ENCODE results near the gene MTTP.

MTTP gene

GRCh38 chr4:99648321-99648720 lies 73.7 kb downstream of the MTTP start:
- H3K27ac ChIP-seq: no peak overlapping the region
- TF ChIP-seq ZFX (IDR thresholded peaks at IDR 0.05) (no peak), CTCF (conservative IDR thresholded peaks at IDR 0.05) (no peak)

- no peak overlapping the region for H3K27ac ChIP-seq
- TF ChIP-seq ZFX (IDR thresholded peaks at IDR 0.05) (no peak), CTCF (conservative IDR thresholded peaks at IDR 0.05) (no peak)
These were observed 74.6 kb downstream of the MTTP start for GRCh38 chr4:99649208-99649607.

- TF ChIP-seq CTCF (conservative IDR thresholded peaks at IDR 0.05): no peak
- TF ChIP-seq ZFX (IDR thresholded peaks at IDR 0.05): no peak
- H3K27ac ChIP-seq: no peak overlapping the region
These were observed 75.2 kb downstream of the MTTP start for GRCh38 chr4:99649778-99650177.

DNA sequence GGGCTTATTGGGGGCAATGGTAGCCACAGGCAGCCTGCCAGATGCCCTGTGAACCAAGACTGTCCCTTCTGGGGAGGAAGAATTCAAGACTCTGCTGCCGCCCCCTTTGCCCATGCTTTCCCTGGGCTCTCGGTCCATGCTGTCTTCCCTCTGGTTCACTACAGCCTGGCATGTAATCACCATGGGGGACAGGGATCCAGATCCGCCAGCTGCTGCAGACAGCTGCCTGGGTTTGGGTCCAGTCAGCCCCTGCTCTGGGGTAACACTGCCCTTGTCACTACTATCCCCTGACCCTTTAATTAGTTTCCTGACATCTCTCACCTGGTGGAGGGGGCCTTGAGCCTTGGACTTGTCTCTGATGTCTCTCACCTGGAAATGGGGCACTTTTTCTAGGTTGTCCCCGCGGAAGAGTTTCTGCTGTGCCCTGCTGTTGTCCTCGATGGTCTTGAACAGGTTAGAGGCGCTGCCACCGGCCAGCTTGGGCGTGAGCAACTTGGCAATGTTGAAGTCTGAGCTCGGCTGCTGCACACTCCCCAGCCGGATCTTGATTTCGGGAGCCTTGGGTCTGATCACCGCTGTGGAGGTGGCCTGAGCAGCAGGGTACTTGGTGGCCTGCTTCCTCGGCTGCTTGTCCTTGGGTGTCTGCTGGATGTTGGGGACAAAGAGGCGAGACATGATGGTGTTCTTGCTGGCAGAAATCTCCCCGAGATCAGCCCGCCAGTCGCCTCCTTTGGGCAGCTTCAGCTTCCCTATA lies 76.6 kb downstream of the MTTP start:
- H3K27ac ChIP-seq: no peak overlapping the region
- TF ChIP-seq ZFX (IDR thresholded peaks at IDR 0.05): no peak
- TF ChIP-seq CTCF (conservative IDR thresholded peaks at IDR 0.05): no peak

DNA sequence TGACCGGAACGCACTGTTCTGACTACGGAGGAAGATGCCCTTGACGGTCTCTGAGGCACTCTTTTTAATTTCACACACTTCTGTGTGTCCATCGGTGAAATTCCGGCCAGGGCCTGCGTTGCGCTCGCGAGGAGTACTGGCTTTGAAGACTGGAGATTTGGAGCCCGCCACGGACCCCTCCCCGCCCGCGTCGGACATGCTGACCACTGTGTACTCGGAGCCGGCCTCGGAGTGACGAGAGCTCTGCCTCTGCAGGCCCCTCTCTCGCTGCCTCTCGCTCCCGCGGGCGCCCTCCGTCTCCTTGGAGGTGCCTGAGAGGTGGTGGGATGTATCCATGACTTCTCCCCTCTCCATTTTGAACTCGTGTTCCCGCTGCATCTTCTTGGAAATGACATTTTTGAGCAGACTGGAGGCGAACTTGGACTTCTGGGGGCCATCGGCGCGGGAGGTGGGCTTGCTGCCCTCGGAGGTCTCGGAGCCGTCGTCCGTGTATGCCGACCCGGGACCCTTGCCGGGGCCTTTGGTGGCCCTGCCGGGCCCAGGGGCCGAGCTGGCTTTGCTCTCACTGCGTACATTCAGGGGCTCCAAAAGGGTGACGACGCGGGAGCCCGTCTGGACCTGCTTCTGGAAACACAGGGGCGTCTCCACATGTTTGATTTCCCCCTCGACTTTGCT lies 77.3 kb downstream of the MTTP start:
- no peak for TF ChIP-seq ZFX (IDR thresholded peaks at IDR 0.05)
- H3K27ac ChIP-seq: no peak overlapping the region

DNA sequence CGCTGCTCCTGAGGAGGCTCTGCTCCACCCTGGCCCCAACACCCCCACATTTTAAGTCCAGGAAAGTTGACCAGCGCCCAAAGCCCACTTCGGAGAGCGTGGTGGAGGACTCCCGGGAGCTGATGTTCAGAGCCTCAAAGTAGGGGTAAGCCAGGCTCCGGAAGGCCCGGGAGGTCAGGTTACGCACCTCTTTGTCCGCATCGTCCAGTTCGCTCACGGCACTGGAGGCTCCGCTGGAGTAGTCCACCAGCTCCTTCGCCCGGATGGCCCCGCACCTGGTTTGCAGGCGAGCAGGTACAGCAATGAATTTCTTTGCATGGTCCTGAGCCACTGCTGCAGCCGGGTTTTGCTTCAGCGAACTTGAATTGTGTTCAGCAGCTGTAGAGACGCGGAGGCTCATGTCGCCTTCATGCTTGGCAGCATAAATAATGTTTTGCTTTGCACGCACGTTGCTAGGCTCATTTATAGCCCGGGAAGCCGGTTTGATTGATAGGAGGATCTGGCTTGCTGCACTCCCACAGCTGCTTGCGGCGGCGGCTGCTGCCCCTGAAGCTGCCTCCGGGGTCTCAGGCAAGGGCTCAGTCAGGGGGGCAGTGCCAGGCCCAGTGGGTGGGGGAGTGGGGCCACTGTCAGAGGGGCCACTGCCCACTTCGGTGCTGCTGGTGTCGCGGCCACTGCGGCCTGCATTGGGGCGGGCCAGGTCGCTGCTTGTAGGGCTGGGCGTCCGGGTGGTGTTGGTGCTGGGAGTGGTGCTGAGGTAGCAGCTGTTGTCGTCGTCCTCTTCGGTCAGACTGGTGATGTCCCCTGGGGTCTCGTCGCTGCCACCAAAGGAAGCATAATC lies 78.2 kb downstream of the MTTP start:
- no peak overlapping the region for H3K27ac ChIP-seq
- TF ChIP-seq ZFX (IDR thresholded peaks at IDR 0.05): no peak
- no peak for TF ChIP-seq CTCF (conservative IDR thresholded peaks at IDR 0.05)

DNA sequence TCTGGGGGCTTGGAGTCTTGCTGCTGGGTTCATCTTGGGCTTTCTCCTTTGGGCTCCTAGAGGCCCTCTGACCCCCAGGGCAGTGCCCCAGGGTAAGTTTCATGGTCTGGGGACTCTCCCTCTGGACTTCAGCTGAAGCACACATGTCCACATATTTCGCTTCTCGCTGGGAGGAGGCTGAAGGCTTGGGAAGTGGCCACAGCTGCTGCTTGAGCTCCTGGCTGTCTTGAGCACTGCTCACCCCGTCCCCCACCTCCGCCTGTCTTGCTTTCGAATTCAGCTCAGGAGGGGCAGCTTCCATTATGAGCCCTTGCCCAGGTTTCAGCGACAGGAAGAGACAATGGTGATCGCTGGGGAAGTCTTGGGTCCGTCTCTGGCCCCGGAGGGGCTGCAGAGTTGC lies 79.3 kb downstream of the MTTP start:
- no peak overlapping the region for H3K27ac ChIP-seq
- TF ChIP-seq CTCF (conservative IDR thresholded peaks at IDR 0.05) (no peak), ZFX (IDR thresholded peaks at IDR 0.05) (no peak)
